GM21526 (cell line): Measurements from ENCODE around the gene FOXJ3.

Source experiments
- ATAC-seq: cut with Tn5 transposase; IDR thresholded peaks from one replicate; pipeline ENCODE4 v1.9.1; 2021; ENCODE audit warnings: moderate library complexity; ENCODE audit not compliant: unreplicated experiment, low FRiP score

FOXJ3 gene

GRCh38 chr1:42171679-42172266 is 163.3 kb downstream of the FOXJ3 start:
- ATAC-seq, result no peak

- ATAC-seq, result no peak
Observed at GRCh38 chr1:42170779-42171621, 164.0 kb downstream of the FOXJ3 start.

GRCh38 chr1:42168763-42169162 is 166.3 kb downstream of the FOXJ3 start:
- ATAC-seq, result no peak

GRCh38 chr1:42168391-42168670 is 166.7 kb downstream of the FOXJ3 start:
- no peak for ATAC-seq

- no peak for ATAC-seq
Observed at GRCh38 chr1:42167611-42168390, 167.2 kb downstream of the FOXJ3 start.

GRCh38 chr1:42165511-42166210 is 169.4 kb downstream of the FOXJ3 start:
- ATAC-seq, result no peak

GRCh38 chr1:42164551-42165420 is 170.2 kb downstream of the FOXJ3 start, which contains the start of gene GUCA2A:
Gene GUCA2A (minus strand): TSS chr1:42164745. CDS start chr1:42164712, 33 bp downstream.
- no peak for ATAC-seq

- no peak for ATAC-seq
Observed at GRCh38 chr1:42163536-42164503, 171.2 kb downstream of the FOXJ3 start.

GRCh38 chr1:42163114-42163513 is 171.9 kb downstream of the FOXJ3 start:
- ATAC-seq, result no peak

GRCh38 chr1:42162181-42162580 is 172.9 kb downstream of the FOXJ3 start:
- ATAC-seq, result no peak

- ATAC-seq, result no peak
Observed at GRCh38 chr1:42158189-42158588, 176.8 kb downstream of the FOXJ3 start.

GRCh38 chr1:42157667-42158066 is 177.4 kb downstream of the FOXJ3 start:
- ATAC-seq, result no peak

- no peak for ATAC-seq
Observed at GRCh38 chr1:42155362-42155761, 179.7 kb downstream of the FOXJ3 start.

- ATAC-seq, result no peak
Observed at GRCh38 chr1:42154685-42155084, 180.3 kb downstream of the FOXJ3 start.

GRCh38 chr1:42153624-42154023 is 181.4 kb downstream of the FOXJ3 start:
- ATAC-seq, result no peak

- ATAC-seq, result no peak
Observed at GRCh38 chr1:42152907-42153600, 182.0 kb downstream of the FOXJ3 start, which contains the start of gene GUCA2B. Gene GUCA2B (plus strand): TSS chr1:42153410. CDS start chr1:42153451, 41 bp downstream.

- no peak for ATAC-seq
Observed at GRCh38 chr1:42152119-42152518, 182.9 kb downstream of the FOXJ3 start.

GRCh38 chr1:42150651-42151050 is 184.4 kb downstream of the FOXJ3 start:
- ATAC-seq, result no peak
